ENCODE data around the gene PDK2.

The PDK2 gene

GRCh38 chr17:50149417-50150353 lies 54.5 kb downstream of the PDK2 start:
- intact Hi-C loops (cut with micrococcal nuclease), result loop anchor here (5.0 to 10.0 kb wide), 2 partner anchors 55 to 198 kb away; partner anchors contain the start of genes PDK2 and XYLT2
- peaks cover 56% of the 10 kb centered on the region for H3K4me1 Mint-ChIP-seq (ENCODE audit: low read depth)
- H3K4me3 Mint-ChIP-seq, result peak overlapping the region; percentile 89
- H3K27ac Mint-ChIP-seq, result peak overlapping the region; percentile 80
- no peaks in the 10 kb centered on the region for H3K27me3 Mint-ChIP-seq
- H3K9me3 Mint-ChIP-seq, result no peaks in the 10 kb centered on the region
- peaks cover 59% of the 10 kb centered on the region for H3K36me3 Mint-ChIP-seq (ENCODE audit: low read depth)

- H3K27me3 Mint-ChIP-seq, result no peaks in the 10 kb centered on the region
- H3K27ac Mint-ChIP-seq, result peak within 1 kb of the TSS; percentile 80
- peaks cover 51% of the 10 kb centered on the region for H3K36me3 Mint-ChIP-seq (ENCODE audit: low read depth)
- H3K9me3 Mint-ChIP-seq, result no peaks in the 10 kb centered on the region
- H3K4me3 Mint-ChIP-seq, result peak within 1 kb of the TSS; percentile 89
- peaks cover 56% of the 10 kb centered on the region for H3K4me1 Mint-ChIP-seq (ENCODE audit: low read depth)
- intact Hi-C loops (cut with micrococcal nuclease), result loop anchor here (10.0 kb wide), 1 partner anchor 56 kb away; the partner anchor contains the start of gene PDK2
These were observed 55.3 kb downstream of the PDK2 start, which contains the start of gene PPP1R9B for GRCh38 chr17:50150354-50151040. PPP1R9B (minus strand) TSS chr17:50150677; CDS start chr17:50150513, 164 bp downstream.

GRCh38 chr17:50151041-50151936 lies 56.1 kb downstream of the PDK2 start:
- H3K9me3 Mint-ChIP-seq, result no peaks in the 10 kb centered on the region
- H3K27ac Mint-ChIP-seq, result peak overlapping the region; percentile 80
- intact Hi-C loops (cut with micrococcal nuclease), result loop anchor here (10.0 kb wide), 1 partner anchor 56 kb away; the partner anchor contains the start of gene PDK2
- H3K4me3 Mint-ChIP-seq, result peak overlapping the region; percentile 89
- H3K4me1 Mint-ChIP-seq (ENCODE audit: low read depth), result peaks cover 49% of the 10 kb centered on the region
- H3K27me3 Mint-ChIP-seq, result no peaks in the 10 kb centered on the region
- H3K36me3 Mint-ChIP-seq (ENCODE audit: low read depth), result peaks cover 43% of the 10 kb centered on the region

GRCh38 chr17:50151937-50152547 lies 56.9 kb downstream of the PDK2 start:
- no peaks in the 10 kb centered on the region for H3K9me3 Mint-ChIP-seq
- peak overlapping the region; percentile 89 for H3K4me3 Mint-ChIP-seq
- H3K27ac Mint-ChIP-seq, result peak overlapping the region; percentile 80
- H3K4me1 Mint-ChIP-seq (ENCODE audit: low read depth), result peaks cover 42% of the 10 kb centered on the region
- intact Hi-C loops (cut with micrococcal nuclease), result loop anchor here (10.0 kb wide), 1 partner anchor 57 kb away; the partner anchor contains the start of gene PDK2
- H3K36me3 Mint-ChIP-seq (ENCODE audit: low read depth), result peaks cover 35% of the 10 kb centered on the region
- H3K27me3 Mint-ChIP-seq, result no peaks in the 10 kb centered on the region

- Mint-ChIP-seq H3K27ac (peak overlapping the region; percentile 80), H3K4me3 (no peak overlapping the region), H3K27me3 (no peaks in the 10 kb centered on the region), H3K4me1 (ENCODE audit: low read depth) (peaks cover 36% of the 10 kb centered on the region), H3K9me3 (no peaks in the 10 kb centered on the region), H3K36me3 (ENCODE audit: low read depth) (peaks cover 29% of the 10 kb centered on the region)
- intact Hi-C loops (cut with micrococcal nuclease), result loop anchor here (10.0 kb wide), 1 partner anchor 58 kb away; the partner anchor contains the start of gene PDK2
These were observed 57.6 kb downstream of the PDK2 start for GRCh38 chr17:50152736-50153135.

- Mint-ChIP-seq H3K4me1 (ENCODE audit: low read depth) (peaks cover 36% of the 10 kb centered on the region), H3K36me3 (ENCODE audit: low read depth) (peaks cover 17% of the 10 kb centered on the region), H3K27ac (peak overlapping the region; percentile 5), H3K27me3 (no peaks in the 10 kb centered on the region), H3K4me3 (no peak overlapping the region), H3K9me3 (no peaks in the 10 kb centered on the region)
- intact Hi-C loops (cut with micrococcal nuclease), result loop anchor here (10.0 kb wide), 1 partner anchor 59 kb away; the partner anchor contains the start of gene PDK2
These were observed 58.8 kb downstream of the PDK2 start for GRCh38 chr17:50153650-50154575.

GRCh38 chr17:50154604-50155003 lies 59.5 kb downstream of the PDK2 start:
- intact Hi-C loops (cut with micrococcal nuclease), result loop anchor here (10.0 kb wide), 1 partner anchor 60 kb away; the partner anchor contains the start of gene PDK2
- Mint-ChIP-seq H3K9me3 (no peaks in the 10 kb centered on the region), H3K27ac (peak overlapping the region; percentile 5), H3K36me3 (ENCODE audit: low read depth) (peaks cover 10% of the 10 kb centered on the region), H3K4me1 (ENCODE audit: low read depth) (peaks cover 36% of the 10 kb centered on the region), H3K27me3 (peaks cover 3% of the 10 kb centered on the region), H3K4me3 (no peak overlapping the region)

GRCh38 chr17:50155115-50155819 lies 60.1 kb downstream of the PDK2 start:
- H3K27ac Mint-ChIP-seq, result no peak overlapping the region

GRCh38 chr17:50157891-50158290 lies 62.7 kb downstream of the PDK2 start:
- Mint-ChIP-seq H3K27me3 (peaks cover 25% of the 10 kb centered on the region), H3K4me1 (ENCODE audit: low read depth) (peaks cover 47% of the 10 kb centered on the region), H3K4me3 (no peak overlapping the region), H3K9me3 (no peaks in the 10 kb centered on the region), H3K27ac (no peak overlapping the region), H3K36me3 (ENCODE audit: low read depth) (no peaks in the 10 kb centered on the region)
- intact Hi-C loops (cut with micrococcal nuclease), result loop anchor here (10.0 kb wide), 1 partner anchor 63 kb away; the partner anchor contains the start of gene PDK2

More at GRCh38 chr17:50155115-50155819, 60.1 kb downstream of the PDK2 start:
- Mint-ChIP-seq H3K9me3 (no peaks in the 10 kb centered on the region), H3K36me3 (ENCODE audit: low read depth) (peaks cover 6% of the 10 kb centered on the region), H3K4me1 (ENCODE audit: low read depth) (peaks cover 36% of the 10 kb centered on the region), H3K27me3 (peaks cover 8% of the 10 kb centered on the region), H3K4me3 (no peak overlapping the region)
- intact Hi-C loops (cut with micrococcal nuclease), result loop anchor here (10.0 kb wide), 1 partner anchor 60 kb away; the partner anchor contains the start of gene PDK2

GRCh38 chr17:50161023-50161910 lies 66.1 kb downstream of the PDK2 start:
- Mint-ChIP-seq H3K36me3 (ENCODE audit: low read depth) (no peaks in the 10 kb centered on the region), H3K27ac (no peak overlapping the region), H3K4me1 (ENCODE audit: low read depth) (peaks cover 35% of the 10 kb centered on the region), H3K9me3 (no peaks in the 10 kb centered on the region), H3K4me3 (peak overlapping the region; percentile 59), H3K27me3 (peaks cover 32% of the 10 kb centered on the region)
- intact Hi-C loops (cut with micrococcal nuclease), result loop anchor here (5.0 kb wide), 1 partner anchor 34 kb away; no protein-coding TSS in a partner anchor

All from dendritic cell treated with granulocyte-macrophage colony-stimulating factor and Interleukin-4, amounts not matched to agents 40 ng/mL and 50 ng/mL, for 4 days (primary cell).